NCI-H2196 (cell line): ENCODE results near the gene USP17L12.
"Not testable (repeated sequence)": the region's sequence is repeated elsewhere in the genome, so short reads cannot be mapped to it uniquely, and the experiment has no call there.

Source experiments
- DNase-seq: peaks from one replicate; lab custom pipeline; 2025; ENCODE audit not compliant: unreplicated experiment; lab: John Stamatoyannopoulos, UW

Gene USP17L12, protein sequence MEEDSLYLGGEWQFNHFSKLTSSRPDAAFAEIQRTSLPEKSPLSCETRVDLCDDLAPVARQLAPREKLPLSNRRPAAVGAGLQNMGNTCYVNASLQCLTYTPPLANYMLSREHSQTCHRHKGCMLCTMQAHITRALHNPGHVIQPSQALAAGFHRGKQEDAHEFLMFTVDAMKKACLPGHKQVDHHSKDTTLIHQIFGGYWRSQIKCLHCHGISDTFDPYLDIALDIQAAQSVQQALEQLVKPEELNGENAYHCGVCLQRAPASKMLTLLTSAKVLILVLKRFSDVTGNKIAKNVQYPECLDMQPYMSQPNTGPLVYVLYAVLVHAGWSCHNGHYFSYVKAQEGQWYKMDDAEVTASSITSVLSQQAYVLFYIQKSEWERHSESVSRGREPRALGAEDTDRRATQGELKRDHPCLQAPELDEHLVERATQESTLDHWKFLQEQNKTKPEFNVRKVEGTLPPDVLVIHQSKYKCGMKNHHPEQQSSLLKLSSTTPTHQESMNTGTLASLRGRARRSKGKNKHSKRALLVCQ

DNA sequence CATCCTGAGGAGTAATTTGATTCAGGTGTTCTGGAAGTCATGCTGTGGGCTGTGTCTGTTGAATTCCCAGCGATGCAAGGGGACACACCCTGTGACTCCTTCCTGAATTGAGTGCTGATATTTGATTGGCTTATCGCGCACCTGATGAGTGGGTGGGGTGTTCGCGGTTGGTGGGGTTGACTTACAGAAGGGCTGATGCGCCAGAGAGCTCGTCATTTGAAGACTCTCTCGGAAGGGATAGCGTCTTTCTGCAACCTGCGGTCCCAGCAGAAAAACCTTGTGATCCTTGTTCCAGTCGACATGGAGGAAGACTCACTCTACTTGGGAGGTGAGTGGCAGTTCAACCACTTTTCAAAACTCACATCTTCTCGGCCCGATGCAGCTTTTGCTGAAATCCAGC, at the start of gene USP17L12:
Gene USP17L12, plus strand, starts transcription at position 301 of the 400 bp plus-strand sequence. Its CDS starts 0 bp downstream, at position 301.
- DNase-seq = not testable (repeated sequence)

- DNase-seq = not testable (repeated sequence)
Observed at GRCh38 chr4:9210357-9210756, 9.6 kb upstream of the USP17L12 start, which contains the start of gene USP17L10. Gene USP17L10 (plus strand): TSS chr4:9210657. CDS start chr4:9210657, 0 bp downstream.

DNA sequence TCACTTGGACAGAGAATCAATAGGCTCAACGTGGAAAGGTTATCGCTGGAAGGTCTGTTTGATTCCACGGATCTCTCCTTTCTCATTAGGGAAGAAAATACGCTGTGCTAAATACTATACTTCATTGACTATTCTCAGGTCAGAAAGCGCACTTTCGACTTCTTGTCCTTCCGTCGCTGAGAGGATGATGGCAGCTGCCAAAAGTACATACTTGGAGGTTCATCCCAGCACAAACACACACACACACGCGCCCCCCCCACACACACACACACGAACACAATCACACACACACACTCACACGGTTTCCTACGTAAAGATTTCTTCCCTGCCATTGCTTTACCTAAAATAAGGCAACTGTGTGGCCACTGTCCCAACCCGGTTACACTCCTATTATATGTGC, 5.3 kb upstream of the USP17L12 start:
- not testable (repeated sequence) for DNase-seq

- not testable (repeated sequence) for DNase-seq
Observed at GRCh38 chr4:9215105-9215504, 4.8 kb upstream of the USP17L12 start, which contains the start of gene USP17L11. Gene USP17L11 (plus strand): TSS chr4:9215405. CDS start chr4:9215405, 0 bp downstream.

DNA sequence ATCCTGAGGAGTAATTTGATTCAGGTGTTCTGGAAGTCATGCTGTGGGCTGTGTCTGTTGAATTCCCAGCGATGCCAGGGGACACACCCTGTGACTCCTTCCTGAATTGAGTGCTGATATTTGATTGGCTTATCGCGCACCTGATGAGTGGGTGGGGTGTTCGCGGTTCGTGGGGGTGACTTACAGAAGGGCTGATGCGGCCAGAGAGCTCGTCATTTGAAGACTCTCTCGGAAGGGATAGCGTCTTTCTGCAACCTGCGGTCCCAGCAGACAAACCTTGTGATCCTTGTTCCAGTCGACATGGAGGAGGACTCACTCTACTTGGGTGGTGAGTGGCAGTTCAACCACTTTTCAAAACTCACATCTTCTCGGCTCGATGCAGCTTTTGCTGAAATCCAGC, 4.6 kb downstream of the USP17L12 start, which contains the start of gene USP17L13:
Gene USP17L13, plus strand, starts transcription at position 301 of the 400 bp plus-strand sequence. Its CDS starts 0 bp downstream, at position 301.
- not testable (repeated sequence) for DNase-seq

DNA sequence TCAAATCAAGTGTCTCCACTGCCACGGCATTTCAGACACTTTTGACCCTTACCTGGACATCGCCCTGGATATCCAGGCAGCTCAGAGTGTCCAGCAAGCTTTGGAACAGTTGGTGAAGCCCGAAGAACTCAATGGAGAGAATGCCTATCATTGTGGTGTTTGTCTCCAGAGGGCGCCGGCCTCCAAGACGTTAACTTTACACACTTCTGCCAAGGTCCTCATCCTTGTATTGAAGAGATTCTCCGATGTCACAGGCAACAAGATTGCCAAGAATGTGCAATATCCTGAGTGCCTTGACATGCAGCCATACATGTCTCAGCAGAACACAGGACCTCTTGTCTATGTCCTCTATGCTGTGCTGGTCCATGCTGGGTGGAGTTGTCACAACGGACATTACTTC, 10.3 kb downstream of the USP17L12 start:
- DNase-seq = not testable (repeated sequence)

GRCh38 chr4:9234085-9234484, 14.1 kb downstream of the USP17L12 start, which contains the start of gene USP17L15:
Gene USP17L15 (plus strand): TSS chr4:9234385. CDS start chr4:9234385, 0 bp downstream.
- not testable (repeated sequence) for DNase-seq

GRCh38 chr4:9238461-9238860, 18.5 kb downstream of the USP17L12 start:
- not testable (repeated sequence) for DNase-seq

DNA sequence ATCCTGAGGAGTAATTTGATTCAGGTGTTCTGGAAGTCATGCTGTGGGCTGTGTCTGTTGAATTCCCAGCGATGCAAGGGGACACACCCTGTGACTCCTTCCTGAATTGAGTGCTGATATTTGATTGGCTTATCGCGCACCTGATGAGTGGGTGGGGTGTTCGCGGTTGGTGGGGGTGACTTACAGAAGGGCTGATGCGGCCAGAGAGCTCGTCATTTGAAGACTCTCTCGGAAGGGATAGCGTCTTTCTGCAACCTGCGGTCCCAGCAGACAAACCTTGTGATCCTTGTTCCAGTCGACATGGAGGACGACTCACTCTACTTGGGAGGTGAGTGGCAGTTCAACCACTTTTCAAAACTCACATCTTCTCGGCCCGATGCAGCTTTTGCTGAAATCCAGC, 23.6 kb downstream of the USP17L12 start, which contains the start of gene USP17L17:
Gene USP17L17, plus strand, starts transcription at position 301 of the 400 bp plus-strand sequence. Its CDS starts 0 bp downstream, at position 301.
- DNase-seq = not testable (repeated sequence)

GRCh38 chr4:9247953-9248680, 28.2 kb downstream of the USP17L12 start, which contains the start of gene USP17L18:
Gene USP17L18 (plus strand): TSS chr4:9248630. CDS start chr4:9248630, 0 bp downstream.
- not testable (repeated sequence) for DNase-seq

GRCh38 chr4:9253078-9253477, 33.1 kb downstream of the USP17L12 start, which contains the start of gene USP17L19:
Gene USP17L19 (plus strand): TSS chr4:9253378. CDS start chr4:9253378, 0 bp downstream.
- DNase-seq = not testable (repeated sequence)

- DNase-seq = not testable (repeated sequence)
Observed at GRCh38 chr4:9257824-9258223, 37.9 kb downstream of the USP17L12 start, which contains the start of gene USP17L20. Gene USP17L20 (plus strand): TSS chr4:9258124. CDS start chr4:9258124, 0 bp downstream.

GRCh38 chr4:9262572-9262971, 42.6 kb downstream of the USP17L12 start, which contains the start of gene USP17L21:
Gene USP17L21 (plus strand): TSS chr4:9262872. CDS start chr4:9262872, 0 bp downstream.
- not testable (repeated sequence) for DNase-seq

- not testable (repeated sequence) for DNase-seq
Observed at GRCh38 chr4:9267319-9267718, 47.4 kb downstream of the USP17L12 start, which contains the start of gene USP17L22. Gene USP17L22 (plus strand): TSS chr4:9267619. CDS start chr4:9267619, 0 bp downstream.
